Breast epithelium (tissue), 4 donors: ENCODE results near the gene RPS24. TPM values are rescaled to one million over a fixed set of nuclear protein-coding genes. Genes with fewer than 3 reads are reported as not detected.

ENCODE experiments used
- DNase-seq, 2 donors: peaks; one replicate each; pipeline ENCODE4 v3.0.0-alpha.2; 2019; ENCODE audit warnings: low spot score in 2 of 2
- H3K27ac ChIP-seq, 2 donors: fragments of 200-600 bp; sonication (generic) in 1 of 2; one replicate each; pipeline ENCODE4 v1.5.1; 2016 to 2019; ENCODE audit warnings: mild to moderate bottlenecking in 1 of 2
- H3K27me3 ChIP-seq, 2 donors: fragments of 200-600 bp; sonication (generic) in 1 of 2; one replicate each; pipeline versions ENCODE4 v1.5.1 to v1.6.0; 2017 to 2019; ENCODE audit warnings: control low read depth in 1 of 2, mild to moderate bottlenecking in 1 of 2
- H3K36me3 ChIP-seq: fragments of 200-600 bp; one replicate; pipeline ENCODE4 v1.5.1; 2019
- H3K4me1 ChIP-seq, 2 donors: fragments of 200-600 bp; sonication (generic); one replicate each; pipeline ENCODE4 v1.5.1; 2016 to 2019; ENCODE audit warnings: control low read depth in 1 of 2
- H3K4me3 ChIP-seq, 3 donors: fragments of 200-600 bp; sonication (generic); 1 replicate in 2 of 3; 2 replicates in 1 of 3; pipeline ENCODE4 v1.5.1; 2016 to 2019; ENCODE audit warnings: mild to moderate bottlenecking in 3 of 3, moderate library complexity in 2 of 3
- H3K9me3 ChIP-seq, 2 donors: fragments of 200-600 bp; sonication (generic) in 1 of 2; one replicate each; pipeline ENCODE4 v1.5.1; 2016 to 2019; ENCODE audit warnings: control low read depth in 1 of 2
- CTCF ChIP-seq, 3 donors: fragments of 450-650 bp; IDR thresholded peaks; one replicate each; pipeline ENCODE4 v1.5.1; 2016 to 2017; ENCODE audit warnings: antibody characterized with exemption in 3 of 3, mild to moderate bottlenecking in 3 of 3, moderate library complexity in 3 of 3
- POLR2A ChIP-seq: fragments of 450-650 bp; IDR thresholded peaks from one replicate; pipeline ENCODE4 v1.6.1; 2016; ENCODE audit warnings: antibody characterized with exemption, mild to moderate bottlenecking, moderate library complexity
- POLR2AphosphoS5 ChIP-seq, 3 donors: sonication (generic); formaldehyde crosslinking; IDR thresholded peaks; one replicate each; pipeline ENCODE4 v1.6.1; 2017; ENCODE audit warnings: antibody characterized with exemption in 3 of 3
- intact Hi-C: fragments of 100-400 bp; cut with DNase I; formaldehyde crosslinking; loops from one replicate; pipeline ENCODE4 v1.15.1; 2023; ENCODE audit warnings: low total_unique reads
- total RNA-seq, 3 donors: library from RNA; depleted of rRNA; stranded (reverse); fragments of >200 nt; gene quantifications; one replicate each; pipeline ENCODE4 v1.1.0, GENCODE V29; 2016

The RPS24 gene
- total RNA-seq, 3 donors from 2014 or later, result 2,814 to 3,927 (median 3,251) TPM

GRCh38 chr10:78011065-78011464 is 22.6 kb upstream of the RPS24 start:
- intact Hi-C loops, result no loop called here
- DNase-seq, result no peak
- Histone ChIP-seq H3K9me3 (no peaks in the 10 kb centered on the region), H3K27ac (no peak overlapping the region), H3K27me3 (no peaks in the 10 kb centered on the region), H3K36me3 (peaks cover 8% of the 10 kb centered on the region), H3K4me1 (no peaks in the 10 kb centered on the region), H3K4me3 (no peak overlapping the region)
- TF ChIP-seq POLR2A (no peak), POLR2AphosphoS5 (IDR thresholded peaks at IDR 0.05) (no peak), CTCF (IDR thresholded peaks at IDR 0.05) (no peak)

GRCh38 chr10:78013564-78013963 is 20.1 kb upstream of the RPS24 start:
- Histone ChIP-seq H3K4me3 (no peak overlapping the region), H3K27me3 (no peaks in the 10 kb centered on the region), H3K4me1 (no peaks in the 10 kb centered on the region), H3K27ac (no peak overlapping the region), H3K36me3 (peaks cover 8% of the 10 kb centered on the region), H3K9me3 (no peaks in the 10 kb centered on the region)
- TF ChIP-seq CTCF (IDR thresholded peaks at IDR 0.05) (no peak), POLR2AphosphoS5 (IDR thresholded peaks at IDR 0.05) (no peak), POLR2A (no peak)
- intact Hi-C loops, result no loop called here
- DNase-seq, result no peak

- TF ChIP-seq CTCF (IDR thresholded peaks at IDR 0.05) (no peak), POLR2AphosphoS5 (IDR thresholded peaks at IDR 0.05) (no peak)
- Histone ChIP-seq H3K36me3 (peaks cover 4% of the 10 kb centered on the region), H3K4me3 (no peak overlapping the region), H3K4me1 (no peaks in the 10 kb centered on the region), H3K27ac (no peak overlapping the region), H3K27me3 (no peaks in the 10 kb centered on the region), H3K9me3 (no peaks in the 10 kb centered on the region)
- intact Hi-C loops, result no loop called here
- no peak for DNase-seq
These were observed 18.1 kb upstream of the RPS24 start for GRCh38 chr10:78015546-78015945.

DNA sequence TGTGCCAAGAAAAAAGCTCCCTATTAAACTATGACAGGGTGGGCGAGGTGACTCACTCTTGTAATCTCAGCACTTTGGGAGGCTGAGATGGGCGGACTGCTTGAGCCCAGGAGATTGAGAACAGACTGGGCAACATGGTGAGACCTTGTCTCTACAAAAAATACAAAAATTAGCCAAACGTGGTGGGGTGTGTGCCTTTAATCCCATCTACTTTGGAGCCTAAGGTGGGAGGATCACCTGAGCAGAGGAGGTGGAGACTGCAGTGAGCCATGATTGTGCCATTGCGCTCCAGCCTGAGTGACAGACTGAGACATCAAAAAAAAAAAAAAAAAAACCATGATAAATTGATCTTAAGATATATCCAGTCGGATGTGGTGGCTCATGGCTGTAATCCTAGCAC is 15.8 kb upstream of the RPS24 start:
- intact Hi-C loops, result no loop called here
- Histone ChIP-seq H3K27ac (no peak overlapping the region), H3K36me3 (peaks cover 12% of the 10 kb centered on the region), H3K27me3 (no peaks in the 10 kb centered on the region), H3K9me3 (no peaks in the 10 kb centered on the region), H3K4me1 (no peaks in the 10 kb centered on the region), H3K4me3 (no peak overlapping the region)
- DNase-seq, result no peak
- TF ChIP-seq POLR2AphosphoS5 (IDR thresholded peaks at IDR 0.05) (no peak), CTCF (IDR thresholded peaks at IDR 0.05) (no peak), POLR2A (no peak)

DNA sequence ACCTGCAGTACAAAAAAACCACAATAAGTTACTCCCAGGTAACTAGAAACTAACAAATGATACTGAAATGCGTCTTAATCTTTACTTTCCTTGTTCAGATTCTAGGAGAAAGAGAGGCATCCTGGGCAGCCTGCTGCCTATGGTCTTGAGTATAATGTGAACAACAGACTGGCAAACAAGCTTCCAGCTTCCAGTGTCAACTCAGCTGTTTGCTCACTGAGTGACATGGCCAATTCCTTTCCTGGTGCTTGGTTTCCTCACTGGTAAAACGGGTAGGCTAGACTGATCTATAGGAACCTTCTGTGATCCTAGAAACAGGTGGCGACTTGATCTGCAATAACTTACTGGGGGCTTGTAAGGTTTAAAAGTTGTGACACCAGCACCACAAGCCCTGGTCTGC is 14.4 kb upstream of the RPS24 start:
- no peak for DNase-seq
- H3K9me3 ChIP-seq, result no peaks in the 10 kb centered on the region
- H3K27me3 ChIP-seq, result no peaks in the 10 kb centered on the region
- TF ChIP-seq POLR2AphosphoS5 (IDR thresholded peaks at IDR 0.05) (no peak), POLR2A (no peak), CTCF (IDR thresholded peaks at IDR 0.05) (no peak)
- peak overlapping the region; percentile 39 to 64 for H3K27ac ChIP-seq
- intact Hi-C loops, result no loop called here
- peaks cover 12% of the 10 kb centered on the region for H3K36me3 ChIP-seq
- no peaks in the 10 kb centered on the region for H3K4me1 ChIP-seq
- H3K4me3 ChIP-seq, result no peak overlapping the region
